SU-DHL-6 (cell line): Measurements from ENCODE around the gene CD200.

Source experiments
- CTCF ChIP-seq: fragments of 200-600 bp; sonication (generic); IDR thresholded peaks from one replicate; pipeline ENCODE4 v1.5.1; 2017; ENCODE audit warnings: antibody characterized with exemption, mild to moderate bottlenecking, low read length, moderate library complexity; ENCODE audit not compliant: insufficient read depth, poor library complexity, severe bottlenecking
- EZH2phosphoT487 ChIP-seq: fragments of 200-600 bp; sonication (generic), shearing (Covaris generic); conservative IDR thresholded peaks from 2 replicates; pipeline ENCODE4 v1.6.1; 2018; ENCODE audit warnings: mild to moderate bottlenecking, antibody characterized with exemption, low read length, moderate library complexity, mixed read lengths

GRCh38 chr3:112362221-112362620 is 29.3 kb downstream of the CD200 start:
- TF ChIP-seq CTCF: no peak
- TF ChIP-seq EZH2phosphoT487: no peak
